ENCODE results near the gene ATOSB.

Gene ATOSB

GRCh38 chr9:35076848-35077247 lies 38.8 kb downstream of the ATOSB start (continued):
- no peak for TF ChIP-seq ZNF621 (tag by site-specific recombination; IDR thresholded peaks at IDR 0.05)
- TF ChIP-seq SCRT2 (tag by site-specific recombination; IDR thresholded peaks at IDR 0.05), result no peak
- no peak for TF ChIP-seq ZNF610 (tag by site-specific recombination; IDR thresholded peaks at IDR 0.05; ENCODE audit: borderline replicate concordance)
- TF ChIP-seq ATF2 (tag by site-specific recombination; IDR thresholded peaks at IDR 0.05; ENCODE audit: low read depth), result no peak
- no peak for TF ChIP-seq ZNF654 (tag by site-specific recombination; IDR thresholded peaks at IDR 0.05; ENCODE audit: low read depth)

GRCh38 chr9:35075358-35075757 lies 40.3 kb downstream of the ATOSB start:
- no peaks in the 10 kb centered on the region for H3K9me3 ChIP-seq (ENCODE audit: control insufficient read depth, insufficient read depth, low read depth, low read length)
- CTCF ChIA-PET, result interaction anchor here (2.9 kb wide), 1 partner anchor 176 kb away, joined by 8 read pairs; no protein-coding TSS in a partner anchor
- H3K36me3 ChIP-seq (ENCODE audit: control insufficient read depth in 2 of 2, insufficient read depth in 1 of 2, low read length in 2 of 2), result peaks cover 0 to 63% of the 10 kb centered on the region in 2 experiments; a peak in 1 of 3 replicates
- H3K4me3 ChIP-seq (ENCODE audit: low read depth, low read length), result no peak overlapping the region
- TF ChIP-seq ZBTB7A (tag by site-specific recombination; IDR thresholded peaks at IDR 0.05; ENCODE audit: low read depth) (no peak), ZNF214 (tag by site-specific recombination; IDR thresholded peaks at IDR 0.05; ENCODE audit: borderline replicate concordance) (no peak), ZNF664 (tag by site-specific recombination; IDR thresholded peaks at IDR 0.05) (no peak), IKZF3 (tag by site-specific recombination; IDR thresholded peaks at IDR 0.05) (no peak), ZNF701 (tag by site-specific recombination; IDR thresholded peaks at IDR 0.05) (no peak), ZNF274 (IDR thresholded peaks at IDR 0.05; ENCODE audit: low read length) (no peak), ZNF274 (tag by site-specific recombination; IDR thresholded peaks at IDR 0.05; ENCODE audit: borderline replicate concordance) (no peak), KLF16 (tag by site-specific recombination; IDR thresholded peaks at IDR 0.05) (no peak), ZNF610 (tag by site-specific recombination; IDR thresholded peaks at IDR 0.05; ENCODE audit: borderline replicate concordance) (no peak), ZBTB6 (tag by site-specific recombination; IDR thresholded peaks at IDR 0.05) (no peak), KLF10 (tag by site-specific recombination; IDR thresholded peaks at IDR 0.05) (no peak), ZNF335 (tag by site-specific recombination; conservative IDR thresholded peaks at IDR 0.05) (no peak), ZNF768 (tag by site-specific recombination; IDR thresholded peaks at IDR 0.05) (no peak), ZNF350 (tag by site-specific recombination; IDR thresholded peaks at IDR 0.05) (no peak), ZNF132 (tag by site-specific recombination; IDR thresholded peaks at IDR 0.05; ENCODE audit: borderline replicate concordance) (no peak)
- no peak overlapping the region for H3K27ac ChIP-seq (ENCODE audit: extremely low read depth, low read depth, low read length)
- POLR2A ChIA-PET, result interaction anchor here (0.5 kb wide), 1 partner anchor 24 kb away, joined by 3 read pairs; no protein-coding TSS in a partner anchor
- peaks cover 3% of the 10 kb centered on the region; the same call in 1 of the 2 replicates for H3K4me1 ChIP-seq (ENCODE audit: control insufficient read depth, insufficient read depth, low read length)

- Histone ChIP-seq H3K36me3 (ENCODE audit: control insufficient read depth in 2 of 2, insufficient read depth in 1 of 2, low read length in 2 of 2) (peaks cover 0 to 69% of the 10 kb centered on the region in 2 experiments; a peak in 1 of 3 replicates), H3K4me3 (ENCODE audit: low read depth, low read length) (no peak overlapping the region), H3K27ac (ENCODE audit: extremely low read depth, low read depth, low read length) (no peak overlapping the region), H3K9me3 (ENCODE audit: control insufficient read depth, insufficient read depth, low read depth, low read length) (no peaks in the 10 kb centered on the region), H3K4me1 (ENCODE audit: control insufficient read depth, insufficient read depth, low read length) (peaks cover 3% of the 10 kb centered on the region; the same call in 1 of the 2 replicates)
- POLR2A ChIA-PET, result no interaction called here
- CTCF ChIA-PET, result interaction anchor here (2.9 kb wide), 1 partner anchor 175 kb away, joined by 8 read pairs; no protein-coding TSS in a partner anchor
- TF ChIP-seq ZNF18 (tag by site-specific recombination; IDR thresholded peaks at IDR 0.05) (no peak), PRDM4 (tag by site-specific recombination; IDR thresholded peaks at IDR 0.05) (no peak), HOXC10 (CRISPR knock-in tag; IDR thresholded peaks at IDR 0.05) (no peak), ZNF843 (tag by site-specific recombination; IDR thresholded peaks at IDR 0.05) (no peak), GLIS1 (tag by site-specific recombination; IDR thresholded peaks at IDR 0.05) (no peak), RBAK (tag by site-specific recombination; IDR thresholded peaks at IDR 0.05) (no peak), SCRT2 (tag by site-specific recombination; IDR thresholded peaks at IDR 0.05) (no peak), ZNF24 (tag by site-specific recombination; IDR thresholded peaks at IDR 0.05) (no peak), ZNF621 (tag by site-specific recombination; IDR thresholded peaks at IDR 0.05) (no peak), BCL11A (tag by site-specific recombination; IDR thresholded peaks at IDR 0.05; ENCODE audit: low read depth) (no peak), ZNF266 (tag by site-specific recombination; IDR thresholded peaks at IDR 0.05; ENCODE audit: low read depth) (no peak), ZNF354C (tag by site-specific recombination; IDR thresholded peaks at IDR 0.05; ENCODE audit: borderline replicate concordance, low read depth) (no peak)
Observed at GRCh38 chr9:35074791-35075190, 40.9 kb downstream of the ATOSB start.
